Neural crest cell (in vitro differentiated cells): Measurements from ENCODE around the gene ACSM4. TPM values are rescaled to one million over a fixed set of nuclear protein-coding genes. Genes with fewer than 3 reads are reported as not detected.

Experiments used
- DNase-seq: peaks from one replicate; pipeline ENCODE4 v3.0.0; 2021; ENCODE audit warnings: low read depth, mixed read lengths, low spot score
- H3K27ac Mint-ChIP-seq: one replicate; pipeline ENCODE4 v1.8.0; 2021; ENCODE audit warnings: mild to moderate bottlenecking, mixed read lengths; ENCODE audit not compliant: unreplicated experiment
- H3K27me3 Mint-ChIP-seq: 2 replicates; pipeline ENCODE4 v1.8.0; 2021; ENCODE audit warnings: low read depth, mild to moderate bottlenecking, mixed read lengths
- H3K36me3 Mint-ChIP-seq: 2 replicates; pipeline ENCODE4 v1.8.0; 2021; ENCODE audit warnings: low read depth, mild to moderate bottlenecking, mixed read lengths
- H3K4me1 Mint-ChIP-seq: 2 replicates; pipeline ENCODE4 v1.8.0; 2021; ENCODE audit warnings: mixed read lengths
- H3K4me3 Mint-ChIP-seq: one replicate; pipeline ENCODE4 v1.8.0; 2021; ENCODE audit warnings: mild to moderate bottlenecking, mixed read lengths
- H3K9me3 Mint-ChIP-seq: 2 replicates; pipeline ENCODE4 v1.8.0; 2021; ENCODE audit warnings: mixed read lengths
- CTCF ChIP-seq: fragments of 200-600 bp; sonication (generic); conservative IDR thresholded peaks from 2 replicates; pipeline ENCODE4 v1.5.0; 2021; ENCODE audit warnings: antibody characterized with exemption, mild to moderate bottlenecking
- total RNA-seq: library from RNA; stranded (reverse); gene quantifications from 2 replicates; pipeline ENCODE4 v1.2.1, GENCODE V29; 2021

Gene ACSM4
- total RNA-seq, 1 donor from 2014 or later = not detected

- no peak overlapping the region for H3K27ac Mint-ChIP-seq
- H3K27me3 Mint-ChIP-seq = peaks cover 16% of the 10 kb centered on the region
- H3K9me3 Mint-ChIP-seq = no peaks in the 10 kb centered on the region
- no peak overlapping the region for H3K4me3 Mint-ChIP-seq
- no peaks in the 10 kb centered on the region for H3K36me3 Mint-ChIP-seq
- no peaks in the 10 kb centered on the region for H3K4me1 Mint-ChIP-seq
- no peak for TF ChIP-seq CTCF
- DNase-seq = no peak
These were observed 584 bp downstream of the ACSM4 start for GRCh38 chr12:7304456-7304855.

- DNase-seq = no peak
- no peak overlapping the region for H3K27ac Mint-ChIP-seq
- H3K27me3 Mint-ChIP-seq = peaks cover 6% of the 10 kb centered on the region
- H3K4me3 Mint-ChIP-seq = no peak overlapping the region
- no peak for TF ChIP-seq CTCF
- no peaks in the 10 kb centered on the region for H3K36me3 Mint-ChIP-seq
- no peaks in the 10 kb centered on the region for H3K4me1 Mint-ChIP-seq
- no peaks in the 10 kb centered on the region for H3K9me3 Mint-ChIP-seq
These were observed 6.2 kb downstream of the ACSM4 start for GRCh38 chr12:7310070-7310469.

- no peak for TF ChIP-seq CTCF
- no peak overlapping the region for H3K27ac Mint-ChIP-seq
- no peak overlapping the region for H3K4me3 Mint-ChIP-seq
- no peak for DNase-seq
- H3K4me1 Mint-ChIP-seq = no peaks in the 10 kb centered on the region
- H3K27me3 Mint-ChIP-seq = peaks cover 5% of the 10 kb centered on the region
- no peaks in the 10 kb centered on the region for H3K36me3 Mint-ChIP-seq
- peaks cover 4% of the 10 kb centered on the region for H3K9me3 Mint-ChIP-seq
These were observed 16.1 kb downstream of the ACSM4 start for GRCh38 chr12:7319930-7320329.

- no peak for DNase-seq
- no peak for TF ChIP-seq CTCF
- Mint-ChIP-seq H3K27me3 (peaks cover 5% of the 10 kb centered on the region), H3K9me3 (peaks cover 4% of the 10 kb centered on the region), H3K36me3 (no peaks in the 10 kb centered on the region), H3K4me3 (no peak overlapping the region), H3K4me1 (no peaks in the 10 kb centered on the region), H3K27ac (no peak overlapping the region)
These were observed 17.8 kb downstream of the ACSM4 start for GRCh38 chr12:7321624-7322023.

- H3K27ac Mint-ChIP-seq = no peak overlapping the region
- peaks cover 10% of the 10 kb centered on the region for H3K27me3 Mint-ChIP-seq
- peaks cover 4% of the 10 kb centered on the region for H3K9me3 Mint-ChIP-seq
- TF ChIP-seq CTCF = no peak
- no peak for DNase-seq
- no peaks in the 10 kb centered on the region for H3K36me3 Mint-ChIP-seq
- no peaks in the 10 kb centered on the region for H3K4me1 Mint-ChIP-seq
- H3K4me3 Mint-ChIP-seq = no peak overlapping the region
These were observed 18.7 kb downstream of the ACSM4 start for GRCh38 chr12:7322599-7322998.

GRCh38 chr12:7324176-7324575, 20.3 kb downstream of the ACSM4 start:
- DNase-seq = no peak
- H3K9me3 Mint-ChIP-seq = peaks cover 4% of the 10 kb centered on the region
- H3K4me1 Mint-ChIP-seq = no peaks in the 10 kb centered on the region
- H3K36me3 Mint-ChIP-seq = no peaks in the 10 kb centered on the region
- peaks cover 15% of the 10 kb centered on the region for H3K27me3 Mint-ChIP-seq
- H3K4me3 Mint-ChIP-seq = no peak overlapping the region
- H3K27ac Mint-ChIP-seq = no peak overlapping the region
- no peak for TF ChIP-seq CTCF
